CD4-positive, alpha-beta T cell treated with Interleukin-15 for 1 hour (primary cell): ENCODE measurements around the gene EMP2.

Experiments used
- DNase-seq: peaks from one replicate; pipeline ENCODE4 v3.0.0-alpha.2; 2020

EMP2 gene

DNA sequence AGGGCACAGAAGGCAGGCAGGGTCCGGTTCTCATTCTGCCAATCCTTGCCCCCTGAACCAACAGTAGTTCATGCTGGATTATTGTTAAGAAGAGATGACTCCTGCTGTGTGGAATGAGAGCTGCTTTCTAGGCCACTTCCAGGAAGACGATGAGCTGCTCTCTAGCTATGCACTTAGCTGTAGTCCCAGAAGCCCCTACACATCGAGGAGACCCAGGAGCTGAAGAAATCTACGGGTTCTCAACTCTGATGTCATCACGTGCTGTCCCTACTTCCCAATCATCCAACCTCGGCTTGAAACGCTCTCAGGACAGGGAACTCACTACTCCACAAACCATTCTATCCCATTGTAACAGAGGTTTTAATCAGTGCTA is 29.0 kb upstream of the EMP2 start:
- DNase-seq: no peak

DNA sequence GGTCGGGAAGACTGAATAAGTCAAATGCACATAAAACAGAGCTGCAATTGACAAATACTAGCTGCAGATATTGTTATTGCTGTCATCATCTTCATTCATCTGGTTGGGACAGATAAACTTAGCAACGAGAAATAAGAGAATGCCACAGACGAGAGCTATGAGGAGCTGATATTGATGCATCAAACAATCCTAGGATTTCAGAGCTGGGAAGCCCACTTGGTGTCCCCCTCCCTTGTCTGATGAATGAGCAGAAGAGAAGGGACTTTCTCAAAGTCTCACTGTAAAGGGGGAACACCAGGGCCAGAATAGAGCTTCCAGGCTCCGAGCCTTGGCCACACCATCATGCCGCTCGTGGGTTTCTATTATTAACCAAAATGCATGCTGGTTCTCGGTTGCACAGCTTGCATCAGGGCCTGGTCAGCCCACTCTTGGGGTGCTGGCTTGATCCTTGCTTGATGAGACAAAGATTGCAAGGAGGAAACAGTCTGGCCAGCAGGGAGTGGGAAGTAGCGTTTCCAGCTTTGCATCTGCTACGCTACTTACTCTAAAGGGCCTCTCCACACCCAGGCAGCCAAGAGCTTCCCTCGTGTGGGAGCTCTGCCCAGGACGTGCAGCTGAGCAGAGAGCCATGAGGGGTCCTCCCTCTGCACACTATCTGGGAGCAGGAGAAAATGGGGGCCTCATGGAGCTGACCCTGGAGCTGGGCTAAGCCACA is 28.4 kb upstream of the EMP2 start:
- no peak for DNase-seq

GRCh38 chr16:10607157-10607556 is 26.8 kb upstream of the EMP2 start:
- DNase-seq: no peak

- no peak for DNase-seq
Measured at GRCh38 chr16:10606607-10607006, 26.2 kb upstream of the EMP2 start.

DNA sequence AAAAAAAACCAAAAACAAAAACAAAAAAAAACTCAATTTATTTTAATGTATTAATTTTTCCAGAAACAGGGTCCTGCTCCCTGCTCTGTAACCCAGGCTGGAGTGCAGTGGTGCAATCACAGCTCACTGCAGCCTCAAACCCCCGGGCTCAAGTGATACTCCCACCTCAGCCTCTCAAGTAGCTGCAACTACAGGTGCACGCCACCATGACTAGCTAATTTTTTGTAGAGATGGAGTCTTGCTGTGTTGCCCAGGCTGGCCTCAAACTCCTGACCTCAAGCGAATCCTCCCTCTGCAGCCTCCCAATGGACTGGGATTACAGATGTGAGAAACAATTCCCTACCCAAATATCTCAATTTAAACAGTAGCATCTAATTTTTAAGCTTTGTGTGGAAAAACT is 25.2 kb upstream of the EMP2 start:
- DNase-seq: no peak

GRCh38 chr16:10601444-10602408 is 21.3 kb upstream of the EMP2 start:
- no peak for DNase-seq

GRCh38 chr16:10600782-10601443 is 20.5 kb upstream of the EMP2 start:
- DNase-seq: no peak

- DNase-seq: no peak
Measured at GRCh38 chr16:10599626-10600025, 19.2 kb upstream of the EMP2 start.

GRCh38 chr16:10598157-10598556 is 17.8 kb upstream of the EMP2 start:
- no peak for DNase-seq

DNA sequence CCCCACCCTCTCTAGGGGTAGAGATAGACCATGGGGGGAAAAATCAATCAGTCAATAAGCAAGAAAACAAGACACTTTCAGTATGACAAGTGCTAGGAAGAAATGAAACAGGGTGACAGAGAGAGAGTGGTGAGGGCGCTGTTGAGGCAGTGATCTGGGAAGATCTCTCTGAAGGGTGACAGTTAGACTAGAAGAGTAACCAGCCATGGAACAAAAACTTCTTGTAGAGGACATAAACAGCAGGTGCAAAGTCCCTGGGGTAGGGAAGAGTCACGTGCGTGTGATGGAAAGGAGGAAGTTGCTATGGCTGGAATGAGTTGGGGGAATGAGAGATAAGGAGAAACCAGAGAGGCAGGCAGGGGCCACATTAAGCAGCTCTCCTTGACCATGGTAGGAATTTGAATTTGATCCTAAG is 16.8 kb upstream of the EMP2 start:
- no peak for DNase-seq

- DNase-seq: no peak
Measured at GRCh38 chr16:10594312-10594950, 14.0 kb upstream of the EMP2 start.

DNA sequence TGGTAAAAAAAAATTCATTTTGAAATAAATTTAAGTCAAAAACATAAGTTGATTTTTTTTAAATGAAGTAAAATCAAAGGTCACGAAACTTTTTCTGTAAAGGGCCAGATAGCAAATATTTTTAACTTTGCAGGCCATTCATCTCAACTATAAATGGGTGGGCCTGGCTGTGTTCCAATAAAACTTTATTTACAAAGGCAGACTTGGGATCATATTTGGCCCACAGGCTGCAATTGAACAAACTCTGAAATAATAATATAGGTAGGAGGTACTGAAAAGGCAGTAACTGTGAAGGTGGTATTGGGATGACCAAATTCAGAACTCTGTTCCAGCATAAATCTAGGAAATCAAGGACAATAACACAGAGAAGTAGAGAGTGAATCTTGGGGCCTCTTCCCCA is 12.2 kb upstream of the EMP2 start:
- DNase-seq: no peak

DNA sequence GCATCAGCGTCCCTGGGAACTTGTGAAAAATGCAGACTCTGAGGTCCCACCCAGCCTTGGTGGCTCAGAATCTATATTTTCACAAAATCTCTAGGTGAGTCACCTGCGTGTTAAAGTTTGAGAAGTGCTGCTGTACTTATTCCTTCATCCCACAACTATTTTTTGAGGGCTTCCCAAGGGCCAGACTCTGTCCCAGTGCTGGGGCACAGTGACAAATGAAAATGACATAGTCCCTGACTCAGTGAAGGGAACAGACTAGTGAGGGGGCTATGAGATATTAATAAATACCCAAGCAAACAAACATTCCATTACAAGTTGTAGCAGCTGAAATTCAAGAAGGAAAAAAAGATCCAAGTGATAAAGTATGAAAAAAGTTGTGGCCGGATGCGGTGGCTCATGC is 9.9 kb upstream of the EMP2 start:
- no peak for DNase-seq

DNA sequence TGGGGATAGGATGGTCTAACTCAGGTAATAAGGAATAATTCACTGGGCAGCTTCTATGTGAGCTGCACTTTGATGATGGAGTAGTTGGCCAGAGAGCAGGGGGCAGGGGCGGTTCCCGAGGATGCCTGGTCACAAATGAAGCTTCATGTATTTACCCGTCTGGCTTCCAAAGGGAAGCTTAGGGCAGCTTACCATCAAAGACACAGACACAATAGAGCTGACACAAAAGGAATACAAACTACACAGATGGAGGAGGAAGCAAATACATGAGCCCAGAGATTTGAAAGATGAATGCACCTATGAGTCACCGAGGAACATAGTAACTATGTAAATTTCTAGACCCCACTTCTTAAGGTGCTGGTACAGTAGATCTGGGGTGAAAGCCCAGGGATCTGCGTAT is 8.7 kb upstream of the EMP2 start:
- no peak for DNase-seq

DNA sequence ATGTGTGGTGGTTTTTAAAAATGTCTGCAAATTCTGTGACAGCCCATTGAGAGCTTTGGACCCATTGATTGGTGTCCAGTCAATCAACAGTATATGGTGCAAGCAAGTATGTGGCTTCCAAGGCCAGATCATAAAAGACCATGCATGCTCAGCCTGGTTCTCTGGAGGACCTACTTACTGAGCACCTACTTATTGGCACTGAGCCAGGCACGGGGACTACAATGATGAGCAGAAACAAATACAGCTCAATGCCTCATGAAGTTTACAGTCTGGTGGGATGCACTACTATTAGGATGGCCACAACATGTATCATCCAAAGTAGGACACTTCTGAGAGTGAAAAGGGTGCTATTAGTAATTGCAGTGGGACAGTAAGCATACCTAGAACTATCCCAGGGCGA is 7.2 kb upstream of the EMP2 start:
- DNase-seq: no peak

DNA sequence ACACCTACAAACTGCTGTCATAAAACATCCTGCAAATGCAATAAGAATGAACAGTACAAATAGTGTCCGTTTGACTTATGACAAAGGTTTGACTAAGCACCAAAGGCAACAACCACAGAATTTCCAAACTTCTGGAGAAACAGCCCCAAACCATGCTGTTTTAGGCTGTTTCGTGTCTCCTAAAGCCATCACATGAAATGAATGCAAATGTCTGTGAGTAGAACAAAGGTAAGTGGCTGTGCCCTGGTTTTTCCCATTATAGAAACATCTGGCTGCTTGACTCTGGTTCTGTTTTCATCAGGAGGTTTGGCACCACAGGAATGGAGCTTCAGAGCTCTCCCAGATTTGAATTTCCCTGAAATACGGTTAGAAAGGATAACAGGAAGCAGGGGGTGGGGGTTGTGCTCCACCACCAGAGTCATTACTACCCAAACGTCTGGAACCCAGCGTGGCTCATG is 4.6 kb upstream of the EMP2 start:
- DNase-seq: no peak

DNA sequence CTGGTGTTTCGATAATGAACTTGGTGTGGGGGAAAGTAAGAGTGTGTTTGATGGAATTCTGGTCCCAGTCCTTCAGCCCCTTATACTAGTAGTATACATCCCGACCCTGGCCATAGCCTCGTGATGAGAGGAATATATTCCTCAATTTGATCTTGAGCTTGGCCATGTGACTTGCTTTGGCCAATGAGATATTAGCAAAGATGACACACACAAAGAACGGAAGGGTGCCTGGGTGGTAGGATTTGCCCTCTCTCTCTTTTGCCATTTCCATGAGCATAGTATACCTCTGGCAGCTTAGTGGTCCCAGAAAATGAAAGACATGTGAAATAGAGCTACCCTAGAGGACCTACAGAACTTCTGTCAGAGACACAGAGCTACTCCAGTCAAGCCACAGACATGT is 2.9 kb upstream of the EMP2 start:
- DNase-seq: no peak

GRCh38 chr16:10581507-10581906 is 1.1 kb upstream of the EMP2 start:
- DNase-seq: no peak

GRCh38 chr16:10580883-10581247 is 467 bp upstream of the EMP2 start:
- DNase-seq: no peak

- no peak for DNase-seq
Measured at GRCh38 chr16:10579575-10579964, 828 bp downstream of the EMP2 start.

DNA sequence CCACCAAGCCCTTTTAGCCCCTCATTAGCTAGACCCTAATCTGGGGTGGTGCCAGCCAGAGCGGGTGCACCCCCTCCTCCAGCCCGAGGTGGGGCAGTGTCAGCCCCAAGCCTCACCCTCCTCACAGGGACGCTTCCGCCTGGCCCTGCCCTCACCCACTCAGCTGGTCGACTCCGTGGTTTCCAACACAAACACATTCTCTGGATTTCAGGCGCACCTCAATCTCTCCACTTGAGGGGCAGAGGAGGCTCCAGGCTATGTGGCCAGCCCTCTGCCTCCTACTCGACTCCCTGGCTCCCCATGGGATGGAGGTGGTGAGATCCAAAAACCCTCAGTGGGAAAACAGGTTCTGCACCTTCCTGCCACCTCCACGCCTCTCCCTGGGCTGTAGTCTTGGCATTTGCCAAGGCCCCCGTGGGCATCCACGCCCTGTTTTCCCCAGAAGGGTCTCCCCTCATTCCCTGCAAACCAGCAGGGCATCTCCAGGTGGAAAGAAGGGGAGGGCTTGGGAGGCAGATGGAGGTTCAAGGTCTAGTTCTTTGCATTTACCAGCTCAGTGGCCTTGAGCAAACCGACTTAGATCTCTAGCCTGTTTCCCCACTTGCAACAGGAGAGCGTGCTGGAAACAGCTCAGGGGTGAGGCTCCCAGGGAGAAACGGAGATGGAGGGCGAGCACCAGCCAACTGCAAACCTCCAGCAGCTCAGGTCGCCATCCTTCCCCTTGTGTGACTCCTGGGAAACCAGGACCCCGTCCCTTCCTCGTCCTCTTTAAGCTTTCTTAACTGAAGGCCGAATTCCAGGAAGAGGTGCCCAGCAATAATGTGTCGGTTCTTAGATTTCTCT is 1.7 kb downstream of the EMP2 start:
- no peak for DNase-seq
